GM23248 (cell line): Measurements from ENCODE around the gene CPLX1. TPM values are rescaled to one million over a fixed set of nuclear protein-coding genes. Genes with fewer than 3 reads are reported as not detected.

ENCODE experiments used
- DNase-seq: peaks from one replicate; pipeline ENCODE4 v3.0.0-alpha.2; 2015
- H2AFZ ChIP-seq: fragments of 200-600 bp; sonication (generic); 2 replicates; pipeline ENCODE4 v1.6.1; 2016; ENCODE audit warnings: antibody characterized with exemption
- H3F3A ChIP-seq: fragments of 200-600 bp; sonication (generic); 2 replicates; pipeline ENCODE4 v1.6.1; 2016; ENCODE audit warnings: mild to moderate bottlenecking, antibody characterized with exemption, mixed run types; ENCODE audit not compliant: insufficient read depth
- H3K27ac ChIP-seq: fragments of 200-600 bp; sonication (generic); 2 replicates; pipeline ENCODE4 v1.5.1; 2016; ENCODE audit warnings: mild to moderate bottlenecking
- H3K27me3 ChIP-seq: fragments of 200-600 bp; sonication (generic); replicated peaks from 2 replicates; pipeline ENCODE4 v1.6.1; 2016; ENCODE audit warnings: mild to moderate bottlenecking; ENCODE audit not compliant: insufficient read depth
- H3K36me3 ChIP-seq: fragments of 200-600 bp; sonication (generic); 2 replicates; pipeline ENCODE4 v1.6.1; 2016; ENCODE audit warnings: low read depth, mild to moderate bottlenecking
- H3K4me1 ChIP-seq: fragments of 200-600 bp; sonication (generic); 2 replicates; pipeline ENCODE4 v1.6.1; 2016; ENCODE audit warnings: mild to moderate bottlenecking; ENCODE audit not compliant: insufficient read depth
- H3K4me2 ChIP-seq: fragments of 200-600 bp; sonication (generic); one replicate; pipeline ENCODE4 v1.6.1; 2016; ENCODE audit warnings: mild to moderate bottlenecking; ENCODE audit not compliant: unreplicated experiment
- H3K4me3 ChIP-seq: fragments of 200-600 bp; sonication (generic); 2 replicates; pipeline ENCODE4 v1.5.1; 2016; ENCODE audit warnings: mild to moderate bottlenecking
- H3K79me2 ChIP-seq: fragments of 200-600 bp; sonication (generic); 2 replicates; pipeline ENCODE4 v1.6.1; 2016; ENCODE audit warnings: mild to moderate bottlenecking; ENCODE audit not compliant: insufficient read depth
- H3K9ac ChIP-seq: fragments of 200-600 bp; sonication (generic); 2 replicates; pipeline ENCODE4 v1.6.1; 2016; ENCODE audit warnings: mild to moderate bottlenecking
- H3K9me2 ChIP-seq: fragments of 200-600 bp; sonication (generic); 2 replicates; pipeline ENCODE4 v1.6.1; 2016; ENCODE audit warnings: mixed run types, mild to moderate bottlenecking, moderate library complexity; ENCODE audit not compliant: insufficient read depth
- H3K9me3 ChIP-seq: fragments of 200-600 bp; sonication (generic); one replicate; pipeline ENCODE4 v1.6.1; 2017; ENCODE audit warnings: low read depth
- H4K20me1 ChIP-seq: fragments of 200-600 bp; sonication (generic); 2 replicates; pipeline ENCODE4 v1.6.0; 2016; ENCODE audit not compliant: insufficient read depth
- EZH2 ChIP-seq: fragments of 200-600 bp; sonication (generic); IDR thresholded peaks from 2 replicates; pipeline ENCODE4 v1.6.1; 2018; ENCODE audit warnings: antibody characterized with exemption, mild to moderate bottlenecking; ENCODE audit not compliant: insufficient read depth, poor library complexity, severe bottlenecking
- EZH2phosphoT487 ChIP-seq: fragments of 200-600 bp; sonication (generic); IDR thresholded peaks from 2 replicates; pipeline ENCODE4 v1.6.1; 2018; ENCODE audit warnings: antibody characterized with exemption, moderate library complexity, mild to moderate bottlenecking, low read depth; ENCODE audit not compliant: insufficient read depth
- WGBS, 2 experiments: methylation state at CpG; one replicate each; pipeline ENCODE4 v1.1.6; 2015 to 2017; ENCODE audit warnings: low lambda C conversion rate in 2 of 2, low coverage in 1 of 2; ENCODE audit errors: missing lambda C conversion rate in 2 of 2; 5-methylcytosine and 5-hydroxymethylcytosine counted together
- in situ Hi-C: fragments of 300-500 bp; cut with MboI; formaldehyde crosslinking; loops from 2 replicates; pipeline ENCODE4 v1.15.0; 2020
- polyA plus RNA-seq: library from polyadenylated mRNA; unstranded; fragments of >200 nt; fragmentation: Nextera tagmentation; extraction: Ambion mirVana; gene quantifications from 2 replicates; pipeline ENCODE4 v1.2.1, GENCODE V29; 2016
- total RNA-seq: library from RNA; depleted of rRNA; stranded (reverse); fragments of >200 nt; shearing (Covaris generic); gene quantifications from 2 replicates; pipeline ENCODE4 v1.2.3, GENCODE V29; 2014

The CPLX1 gene
- total and polyA plus RNA-seq, 2 experiments from 2014 or later, result not detected

DNA sequence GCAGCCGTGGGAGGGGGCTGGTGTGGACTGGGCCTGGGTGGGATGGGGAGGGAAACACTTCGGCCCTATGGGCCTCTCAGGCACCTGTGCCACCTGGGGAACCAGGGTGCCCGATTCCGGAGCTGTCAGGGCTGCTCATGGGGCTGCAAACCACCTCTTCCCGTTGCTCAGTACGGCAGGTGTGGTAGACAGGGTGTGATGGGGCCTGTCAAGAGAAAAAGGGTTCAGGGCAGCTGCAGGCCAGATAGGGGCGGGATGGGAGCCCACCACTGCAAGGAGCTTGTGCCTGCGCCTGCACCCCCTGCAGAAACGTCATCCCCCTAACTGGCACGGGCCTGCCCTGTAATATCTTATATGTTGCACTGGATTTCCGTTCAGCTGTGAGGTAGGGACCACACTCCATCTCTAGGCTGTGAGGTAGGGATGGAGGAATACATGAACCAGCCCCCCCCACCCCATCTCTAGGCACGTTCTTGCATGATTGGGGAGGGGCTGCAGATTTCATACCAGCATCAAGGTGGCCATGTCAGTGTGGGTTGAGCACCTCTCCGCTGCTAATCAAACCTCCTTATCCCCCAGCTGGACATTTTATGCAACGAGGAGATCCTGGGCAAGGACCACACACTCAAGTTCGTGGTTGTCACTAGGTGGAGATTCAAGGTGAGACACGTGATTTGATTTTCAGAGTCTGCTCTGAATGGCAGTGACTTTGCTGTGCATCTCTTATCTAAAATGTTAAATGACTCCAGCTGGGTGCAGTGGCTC lies 61.3 kb downstream of the CPLX1 start:
- Histone ChIP-seq H3F3A (peaks cover 55% of the 10 kb centered on the region), H4K20me1 (0 out of 2 replicates have a peak, but pooled peaks cover 3% of the 10 kb centered on the region), H3K9ac (no peak overlapping the region), H3K4me2 (no peak overlapping the region), H3K79me2 (peaks cover 49% of the 10 kb centered on the region), H3K4me1 (peaks cover 18% of the 10 kb centered on the region), H3K27ac (peak overlapping the region; percentile 56), H3K4me3 (no peak overlapping the region), H3K9me3 (no peaks in the 10 kb centered on the region), H3K36me3 (peaks cover 17% of the 10 kb centered on the region), H2AFZ (no peak overlapping the region), H3K9me2 (no peaks in the 10 kb centered on the region), H3K27me3 (no peaks in the 10 kb centered on the region)
- WGBS, 2 experiments, result 87 to 89% methylated on average over 15 to 16 of the region's 16 CpGs
- no peak for DNase-seq
- in situ Hi-C loops, result no loop called here
- TF ChIP-seq EZH2phosphoT487 (no peak), EZH2 (no peak)

DNA sequence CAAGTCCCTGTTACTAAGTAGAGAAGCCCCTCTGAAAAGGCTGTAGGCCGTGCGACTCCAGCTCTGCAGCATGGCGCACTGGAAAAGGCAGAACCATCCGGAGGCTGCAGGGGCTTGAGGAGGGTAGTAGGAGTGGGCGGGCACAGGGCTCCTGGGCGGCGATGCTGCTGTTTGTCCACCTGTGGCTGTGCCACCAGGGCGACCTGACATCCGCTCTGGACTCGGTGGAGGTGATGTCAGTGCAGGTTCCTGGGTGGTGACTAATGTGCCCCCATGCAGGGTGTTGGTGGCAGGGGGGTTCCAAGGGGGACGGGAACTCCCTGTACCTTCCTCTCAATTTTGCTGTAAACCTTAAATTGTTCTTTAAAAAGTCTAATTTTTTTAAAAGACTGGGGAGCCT lies 62.0 kb downstream of the CPLX1 start:
- H3K9me2 ChIP-seq, result no peaks in the 10 kb centered on the region
- no peak overlapping the region for H3K4me3 ChIP-seq
- peaks cover 42% of the 10 kb centered on the region for H3K79me2 ChIP-seq
- H2AFZ ChIP-seq, result no peak overlapping the region
- no peaks in the 10 kb centered on the region for H3K9me3 ChIP-seq
- H3K36me3 ChIP-seq, result peaks cover 17% of the 10 kb centered on the region
- peaks cover 52% of the 10 kb centered on the region for H3F3A ChIP-seq
- 0 out of 2 replicates have a peak, but pooled peaks cover 3% of the 10 kb centered on the region for H4K20me1 ChIP-seq
- no peaks in the 10 kb centered on the region for H3K27me3 ChIP-seq
- H3K9ac ChIP-seq, result no peak overlapping the region
- peaks cover 18% of the 10 kb centered on the region for H3K4me1 ChIP-seq
- TF ChIP-seq EZH2 (no peak), EZH2phosphoT487 (no peak)
- no peak overlapping the region for H3K27ac ChIP-seq
- 93 to 95% methylated on average over 11 of the region's 11 CpGs for WGBS, 2 experiments
- no peak for DNase-seq
- in situ Hi-C loops, result no loop called here
- no peak overlapping the region for H3K4me2 ChIP-seq

DNA sequence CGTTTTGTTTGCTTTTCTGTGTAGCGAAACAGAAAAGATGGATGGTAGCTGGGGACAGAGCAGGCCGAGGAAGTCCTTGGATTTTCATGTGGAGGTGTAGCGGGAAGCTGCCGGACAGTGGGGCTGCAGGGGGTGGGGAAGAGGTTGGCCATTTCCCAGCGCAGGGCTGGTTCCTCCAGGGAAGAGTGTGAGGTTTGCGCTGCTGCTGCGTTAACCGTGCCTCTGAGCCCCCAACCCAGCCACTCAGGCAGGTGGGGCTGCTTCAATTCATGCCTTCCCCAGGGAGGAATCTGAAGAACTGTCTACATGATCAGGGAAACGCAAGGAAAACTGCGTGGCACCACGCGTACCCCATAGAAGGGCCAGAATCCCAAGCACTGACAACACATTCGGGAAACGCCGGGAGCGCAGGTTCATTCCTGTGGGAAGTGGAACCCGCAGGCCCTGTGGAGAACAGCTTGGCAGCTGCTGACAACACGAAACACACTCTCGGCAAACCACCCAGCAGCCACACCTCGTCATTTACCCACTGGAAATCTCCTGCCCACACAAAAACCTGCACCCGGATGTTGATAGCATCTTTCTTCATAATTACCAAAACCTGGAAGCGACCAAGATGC lies 62.6 kb downstream of the CPLX1 start:
- Histone ChIP-seq H3K9me2 (no peaks in the 10 kb centered on the region), H3F3A (peaks cover 47% of the 10 kb centered on the region), H3K27ac (no peak overlapping the region), H3K4me3 (no peak overlapping the region), H3K9ac (no peak overlapping the region), H3K4me2 (no peak overlapping the region), H3K36me3 (peaks cover 17% of the 10 kb centered on the region), H3K4me1 (peaks cover 18% of the 10 kb centered on the region), H3K9me3 (no peaks in the 10 kb centered on the region), H4K20me1 (0 out of 2 replicates have a peak, but pooled peaks cover 3% of the 10 kb centered on the region), H2AFZ (no peak overlapping the region), H3K79me2 (peaks cover 36% of the 10 kb centered on the region), H3K27me3 (no peaks in the 10 kb centered on the region)
- in situ Hi-C loops, result no loop called here
- TF ChIP-seq EZH2 (no peak), EZH2phosphoT487 (no peak)
- 95% methylated on average over 23 of the region's 23 CpGs for WGBS, 2 experiments
- no peak for DNase-seq

DNA sequence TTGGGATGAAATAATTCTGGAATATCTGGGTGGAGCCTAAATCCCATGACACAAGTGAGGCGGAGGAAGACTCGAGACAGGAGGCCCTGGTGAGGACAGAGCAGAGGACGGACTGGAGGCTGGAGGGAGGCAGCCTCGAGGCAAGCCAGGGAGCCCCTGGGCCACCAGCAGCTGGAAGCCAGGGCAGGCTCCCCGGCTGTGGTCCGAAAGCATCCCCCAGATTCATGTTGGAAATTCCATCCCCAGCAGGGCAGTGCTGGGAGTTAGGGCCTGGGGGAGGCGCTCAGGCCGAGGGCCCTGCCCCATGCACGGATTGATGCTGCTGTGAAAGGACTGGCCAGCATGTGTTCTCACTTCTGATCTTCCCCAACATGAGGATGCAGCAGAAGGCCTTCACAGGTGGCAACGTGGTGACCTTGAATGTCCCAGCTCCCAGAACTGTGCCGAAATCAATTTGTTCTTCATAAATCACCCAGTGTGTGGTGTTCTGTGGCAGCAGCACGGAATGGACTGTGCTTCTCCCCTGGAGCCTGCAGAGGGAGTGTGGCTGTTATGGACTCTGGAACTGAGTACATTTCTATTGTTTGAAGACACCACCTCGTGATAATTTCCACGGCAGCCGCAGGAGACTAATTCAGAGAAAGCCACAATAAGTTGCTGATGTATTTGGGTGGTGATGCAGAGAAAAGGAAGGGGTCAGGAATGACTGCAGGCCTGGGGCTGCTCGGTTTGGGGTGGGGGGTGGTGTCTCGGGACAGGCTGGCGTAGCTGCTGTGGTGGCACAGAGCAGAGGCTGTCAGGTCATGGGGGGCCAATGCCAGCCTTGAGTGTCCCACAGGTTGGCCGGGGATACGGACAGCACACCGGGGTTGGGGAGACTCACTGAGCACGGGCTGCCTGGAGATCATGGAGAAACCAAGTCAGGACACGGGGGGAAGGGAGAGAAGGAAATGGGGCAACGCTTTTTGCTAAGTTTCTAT lies 63.4 kb downstream of the CPLX1 start:
- peaks cover 14% of the 10 kb centered on the region for H3K36me3 ChIP-seq
- DNase-seq, result peak; percentile 37
- peaks cover 28% of the 10 kb centered on the region for H3K79me2 ChIP-seq
- in situ Hi-C loops, result no loop called here
- no peaks in the 10 kb centered on the region for H3K27me3 ChIP-seq
- H3K4me2 ChIP-seq, result no peak overlapping the region
- no peaks in the 10 kb centered on the region for H3K9me3 ChIP-seq
- H4K20me1 ChIP-seq, result 0 out of 2 replicates have a peak, but pooled peaks cover 2% of the 10 kb centered on the region
- no peak overlapping the region for H3K27ac ChIP-seq
- peaks cover 18% of the 10 kb centered on the region for H3K4me1 ChIP-seq
- no peak for TF ChIP-seq EZH2phosphoT487
- TF ChIP-seq EZH2, result no peak
- H3K9me2 ChIP-seq, result no peaks in the 10 kb centered on the region
- peaks cover 39% of the 10 kb centered on the region for H3F3A ChIP-seq
- H3K4me3 ChIP-seq, result no peak overlapping the region
- H3K9ac ChIP-seq, result no peak overlapping the region
- no peak overlapping the region for H2AFZ ChIP-seq
- WGBS, 2 experiments, result 84 to 88% methylated on average over 24 of the region's 24 CpGs
